Adrenal gland (tissue), 5 donors: Measurements from ENCODE around the gene FOXS1.
"Not testable (repeated sequence)": the region's sequence is repeated elsewhere in the genome, so short reads cannot be mapped to it uniquely, and the experiment has no call there.

Source experiments
- CTCF ChIP-seq, 6 experiments: fragments of 450-650 bp in 4 of 6; fragments of 200-600 bp in 2 of 6; sonication (generic) in 1 of 6; IDR thresholded peaks; 1 replicate in 5 of 6; 2 replicates in 1 of 6; pipeline versions ENCODE4 v1.5.1 to v1.8.0; 2016 to 2021; ENCODE audit warnings: antibody characterized with exemption in 6 of 6, mild to moderate bottlenecking in 2 of 6, moderate library complexity in 1 of 6
- POLR2A ChIP-seq, 2 donors: fragments of 450-650 bp; IDR thresholded peaks; one replicate each; pipeline ENCODE4 v1.6.1; 2017; ENCODE audit warnings: antibody characterized with exemption in 2 of 2, mild to moderate bottlenecking in 2 of 2, moderate library complexity in 1 of 2
- donor health status: DM: no; HTN: no; CAD: no.

DNA sequence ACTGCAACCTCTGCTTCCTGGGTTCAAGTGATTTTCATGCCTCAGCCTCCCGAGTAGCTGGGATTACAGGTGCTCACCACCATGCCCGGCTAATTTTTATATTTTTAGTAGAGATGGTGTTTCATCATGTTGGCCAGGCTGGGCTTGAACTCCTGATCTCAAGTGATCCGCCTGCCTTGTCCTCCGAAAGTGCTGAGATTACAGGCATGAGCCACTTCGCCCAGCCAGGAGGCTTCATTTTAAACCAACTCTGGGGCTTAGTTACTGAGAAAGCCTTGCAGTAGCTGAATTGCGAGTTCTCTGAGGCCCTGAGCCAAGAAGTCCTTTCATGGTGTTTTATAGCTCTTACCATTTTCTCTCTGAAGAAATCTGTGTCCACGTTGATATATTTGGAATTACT is 31.3 kb downstream of the FOXS1 start:
- TF ChIP-seq CTCF, POLR2A (IDR thresholded peaks at IDR 0.05): not testable (repeated sequence)
